Esophagus muscularis mucosa (tissue), 4 donors: ENCODE measurements around the gene STAP1. TPM values are rescaled to one million over a fixed set of nuclear protein-coding genes. Genes with fewer than 3 reads are reported as not detected.

Experiments
- DNase-seq: peaks from one replicate; pipeline ENCODE4 v3.0.0-alpha.2; 2017; ENCODE audit errors: extremely low spot score
- H3K27ac ChIP-seq, 4 donors: fragments of 200-600 bp; sonication (generic); replicated peaks in 1 of 4; 1 replicate in 3 of 4; 2 replicates in 1 of 4; pipeline ENCODE4 v1.5.1; 2016 to 2019; ENCODE audit warnings: mild to moderate bottlenecking in 1 of 4
- H3K27me3 ChIP-seq, 4 donors: fragments of 200-600 bp; sonication (generic); one replicate each; pipeline versions ENCODE4 v1.5.1 to v1.6.0; 2016 to 2019
- H3K36me3 ChIP-seq, 4 donors: fragments of 200-600 bp; sonication (generic); one replicate each; pipeline ENCODE4 v1.5.1; 2016 to 2019
- H3K4me1 ChIP-seq, 4 donors: fragments of 200-600 bp; sonication (generic); one replicate each; pipeline ENCODE4 v1.5.1; 2016 to 2019
- H3K4me3 ChIP-seq, 4 donors: fragments of 200-600 bp; sonication (generic); 1 replicate in 2 of 4; 2 replicates in 2 of 4; pipeline ENCODE4 v1.5.1; 2016 to 2019; ENCODE audit warnings: mild to moderate bottlenecking in 4 of 4, moderate library complexity in 1 of 4
- H3K9me3 ChIP-seq, 4 donors: fragments of 200-600 bp; sonication (generic); 1 replicate in 3 of 4; 2 replicates in 1 of 4; pipeline ENCODE4 v1.5.1; 2016 to 2019
- CTCF ChIP-seq, 3 experiments: fragments of 200-600 bp in 2 of 3; fragments of 450-650 bp in 1 of 3; sonication (generic) in 2 of 3; IDR thresholded peaks; one replicate each; pipeline ENCODE4 v1.5.1; 2017 to 2019; ENCODE audit warnings: antibody characterized with exemption in 3 of 3, mild to moderate bottlenecking in 2 of 3, moderate library complexity in 1 of 3
- EP300 ChIP-seq: sonication (generic); formaldehyde crosslinking; IDR thresholded peaks from one replicate; pipeline ENCODE4 v1.6.1; 2017; ENCODE audit warnings: antibody characterized with exemption
- POLR2A ChIP-seq: fragments of 450-650 bp; IDR thresholded peaks from one replicate; pipeline ENCODE4 v1.6.1; 2017; ENCODE audit warnings: antibody characterized with exemption, moderate library complexity, mild to moderate bottlenecking, low read depth
- POLR2AphosphoS5 ChIP-seq, 2 donors: sonication (generic); formaldehyde crosslinking; IDR thresholded peaks; one replicate each; pipeline ENCODE4 v1.6.1; 2017; ENCODE audit warnings: antibody characterized with exemption in 2 of 2
- WGBS: methylation state at CpG from one replicate; pipeline ENCODE4 v1.1.5; 2018; 5-methylcytosine and 5-hydroxymethylcytosine counted together
- intact Hi-C: fragments of 100-400 bp; cut with DNase I; formaldehyde crosslinking; loops from one replicate; pipeline ENCODE4 v1.15.1; 2023
- total RNA-seq, 4 donors: library from RNA; depleted of rRNA; stranded (reverse); fragments of >200 nt; gene quantifications; one replicate each; pipeline versions ENCODE4 v1.1.0 to v1.2.1, GENCODE V29; 2016

STAP1 gene
- total RNA-seq, 4 donors from 2014 or later, result 0.42 to 1.2 TPM; not detected in 2

GRCh38 chr4:67580577-67580976, 22.1 kb downstream of the STAP1 start:
- H3K9me3 ChIP-seq, result no peaks in the 10 kb centered on the region
- no peaks in the 10 kb centered on the region for H3K27me3 ChIP-seq
- 90% methylated on average over 3 of the region's 3 CpGs for WGBS
- no peaks in the 10 kb centered on the region for H3K4me1 ChIP-seq
- H3K27ac ChIP-seq, result no peak overlapping the region
- intact Hi-C loops, result no loop called here
- DNase-seq, result no peak
- TF ChIP-seq EP300 (no peak), CTCF (IDR thresholded peaks at IDR 0.05) (no peak), POLR2A (no peak), POLR2AphosphoS5 (IDR thresholded peaks at IDR 0.05) (no peak)
- no peak overlapping the region for H3K4me3 ChIP-seq
- no peaks in the 10 kb centered on the region for H3K36me3 ChIP-seq

GRCh38 chr4:67581208-67581857, 22.8 kb downstream of the STAP1 start:
- no peaks in the 10 kb centered on the region for H3K36me3 ChIP-seq
- intact Hi-C loops, result no loop called here
- WGBS, result 61% methylated on average over 8 of the region's 8 CpGs
- no peak overlapping the region for H3K4me3 ChIP-seq
- TF ChIP-seq POLR2AphosphoS5 (IDR thresholded peaks at IDR 0.05), result no peak
- H3K4me1 ChIP-seq, result no peaks in the 10 kb centered on the region
- no peak for DNase-seq
- no peaks in the 10 kb centered on the region for H3K9me3 ChIP-seq
- no peaks in the 10 kb centered on the region for H3K27me3 ChIP-seq
- H3K27ac ChIP-seq, result no peak overlapping the region

- intact Hi-C loops, result no loop called here
- Histone ChIP-seq H3K27ac (no peak overlapping the region), H3K4me3 (no peak overlapping the region), H3K4me1 (no peaks in the 10 kb centered on the region), H3K9me3 (no peaks in the 10 kb centered on the region), H3K36me3 (no peaks in the 10 kb centered on the region), H3K27me3 (no peaks in the 10 kb centered on the region)
- DNase-seq, result no peak
- TF ChIP-seq EP300 (no peak), CTCF (IDR thresholded peaks at IDR 0.05) (no peak), POLR2AphosphoS5 (IDR thresholded peaks at IDR 0.05) (no peak), POLR2A (no peak)
- 96% methylated on average over 2 of the region's 2 CpGs for WGBS
These were observed 23.4 kb downstream of the STAP1 start for GRCh38 chr4:67581913-67582312.

GRCh38 chr4:67584496-67584895, 26.0 kb downstream of the STAP1 start:
- H3K27me3 ChIP-seq, result no peaks in the 10 kb centered on the region
- DNase-seq, result no peak
- TF ChIP-seq POLR2A (no peak), POLR2AphosphoS5 (IDR thresholded peaks at IDR 0.05) (no peak), EP300 (no peak), CTCF (IDR thresholded peaks at IDR 0.05) (no peak)
- H3K36me3 ChIP-seq, result no peaks in the 10 kb centered on the region
- no peaks in the 10 kb centered on the region for H3K9me3 ChIP-seq
- H3K27ac ChIP-seq, result no peak overlapping the region
- intact Hi-C loops, result no loop called here
- H3K4me3 ChIP-seq, result no peak overlapping the region
- no peaks in the 10 kb centered on the region for H3K4me1 ChIP-seq

- Histone ChIP-seq H3K36me3 (no peaks in the 10 kb centered on the region), H3K4me3 (no peak overlapping the region), H3K9me3 (no peaks in the 10 kb centered on the region), H3K27ac (no peak overlapping the region), H3K4me1 (no peaks in the 10 kb centered on the region), H3K27me3 (no peaks in the 10 kb centered on the region)
- DNase-seq, result no peak
- WGBS, result 83% methylated on average over 3 of the region's 3 CpGs
- intact Hi-C loops, result no loop called here
- TF ChIP-seq EP300 (no peak), POLR2AphosphoS5 (IDR thresholded peaks at IDR 0.05) (no peak), CTCF (IDR thresholded peaks at IDR 0.05) (no peak), POLR2A (no peak)
These were observed 28.6 kb downstream of the STAP1 start for GRCh38 chr4:67587156-67587555.
